Neural crest cell (in vitro differentiated cells): ENCODE data around the gene APOH. TPM values are rescaled to one million over a fixed set of nuclear protein-coding genes. Genes with fewer than 3 reads are reported as not detected.

Experiments used
- DNase-seq: peaks from one replicate; pipeline ENCODE4 v3.0.0; 2021; ENCODE audit warnings: low read depth, mixed read lengths, low spot score
- H3K27ac Mint-ChIP-seq: one replicate; pipeline ENCODE4 v1.8.0; 2021; ENCODE audit warnings: mild to moderate bottlenecking, mixed read lengths; ENCODE audit not compliant: unreplicated experiment
- H3K27me3 Mint-ChIP-seq: 2 replicates; pipeline ENCODE4 v1.8.0; 2021; ENCODE audit warnings: low read depth, mild to moderate bottlenecking, mixed read lengths
- H3K36me3 Mint-ChIP-seq: 2 replicates; pipeline ENCODE4 v1.8.0; 2021; ENCODE audit warnings: low read depth, mild to moderate bottlenecking, mixed read lengths
- H3K4me1 Mint-ChIP-seq: 2 replicates; pipeline ENCODE4 v1.8.0; 2021; ENCODE audit warnings: mixed read lengths
- H3K4me3 Mint-ChIP-seq: one replicate; pipeline ENCODE4 v1.8.0; 2021; ENCODE audit warnings: mild to moderate bottlenecking, mixed read lengths
- H3K9me3 Mint-ChIP-seq: 2 replicates; pipeline ENCODE4 v1.8.0; 2021; ENCODE audit warnings: mixed read lengths
- CTCF ChIP-seq: fragments of 200-600 bp; sonication (generic); conservative IDR thresholded peaks from 2 replicates; pipeline ENCODE4 v1.5.0; 2021; ENCODE audit warnings: antibody characterized with exemption, mild to moderate bottlenecking
- total RNA-seq: library from RNA; stranded (reverse); gene quantifications from 2 replicates; pipeline ENCODE4 v1.2.1, GENCODE V29; 2021

APOH gene
- total RNA-seq, 1 donor from 2014 or later = not detected

GRCh38 chr17:66250686-66251085 lies 21.5 kb upstream of the APOH start:
- H3K4me3 Mint-ChIP-seq = no peak overlapping the region
- DNase-seq = no peak
- no peaks in the 10 kb centered on the region for H3K4me1 Mint-ChIP-seq
- TF ChIP-seq CTCF = no peak
- H3K9me3 Mint-ChIP-seq = no peaks in the 10 kb centered on the region
- no peak overlapping the region for H3K27ac Mint-ChIP-seq
- H3K36me3 Mint-ChIP-seq = no peaks in the 10 kb centered on the region
- no peaks in the 10 kb centered on the region for H3K27me3 Mint-ChIP-seq

- no peak overlapping the region for H3K4me3 Mint-ChIP-seq
- TF ChIP-seq CTCF = no peak
These were observed 19.1 kb upstream of the APOH start for GRCh38 chr17:66248285-66248684.

GRCh38 chr17:66241839-66242238 lies 12.6 kb upstream of the APOH start:
- H3K4me3 Mint-ChIP-seq = no peak overlapping the region
- no peak overlapping the region for H3K27ac Mint-ChIP-seq
- DNase-seq = no peak
- H3K9me3 Mint-ChIP-seq = no peaks in the 10 kb centered on the region
- no peaks in the 10 kb centered on the region for H3K36me3 Mint-ChIP-seq
- H3K4me1 Mint-ChIP-seq = no peaks in the 10 kb centered on the region
- TF ChIP-seq CTCF = no peak
- H3K27me3 Mint-ChIP-seq = no peaks in the 10 kb centered on the region

More at GRCh38 chr17:66248285-66248684, 19.1 kb upstream of the APOH start:
- Mint-ChIP-seq H3K27me3 (no peaks in the 10 kb centered on the region), H3K9me3 (no peaks in the 10 kb centered on the region), H3K36me3 (no peaks in the 10 kb centered on the region), H3K4me1 (no peaks in the 10 kb centered on the region), H3K27ac (no peak overlapping the region)
- no peak for DNase-seq

GRCh38 chr17:66240630-66241029 lies 11.4 kb upstream of the APOH start:
- H3K27me3 Mint-ChIP-seq = no peaks in the 10 kb centered on the region
- DNase-seq = no peak
- H3K9me3 Mint-ChIP-seq = no peaks in the 10 kb centered on the region
- no peaks in the 10 kb centered on the region for H3K36me3 Mint-ChIP-seq
- H3K4me1 Mint-ChIP-seq = no peaks in the 10 kb centered on the region
- no peak for TF ChIP-seq CTCF
- no peak overlapping the region for H3K4me3 Mint-ChIP-seq
- no peak overlapping the region for H3K27ac Mint-ChIP-seq

- no peak for TF ChIP-seq CTCF
- H3K27me3 Mint-ChIP-seq = no peaks in the 10 kb centered on the region
- no peak overlapping the region for H3K4me3 Mint-ChIP-seq
- H3K9me3 Mint-ChIP-seq = no peaks in the 10 kb centered on the region
- H3K27ac Mint-ChIP-seq = no peak overlapping the region
- H3K36me3 Mint-ChIP-seq = no peaks in the 10 kb centered on the region
- DNase-seq = no peak
- no peaks in the 10 kb centered on the region for H3K4me1 Mint-ChIP-seq
These were observed 10.8 kb upstream of the APOH start for GRCh38 chr17:66240013-66240412.
